GM13977 (cell line): Measurements from ENCODE around the gene ARHGEF40.

Experiments used
- DNase-seq: peaks from one replicate; pipeline ENCODE4 v3.0.0; 2012; ENCODE audit warnings: low spot score
- CTCF ChIP-seq: IDR thresholded peaks from 2 replicates; pipeline ENCODE4 v1.5.1; 2012; ENCODE audit warnings: mild to moderate bottlenecking, control low read depth; ENCODE audit not compliant: insufficient read depth; ENCODE audit errors: extremely low read depth, missing control alignments
- in situ Hi-C: fragments of 300-500 bp; cut with MboI; formaldehyde crosslinking; loops from one replicate; pipeline ENCODE4 v1.12.0; 2022; ENCODE audit warnings: low sequenced_read_pairs, low pct_unique_long_range_greater_than_20kb, mixed read lengths, inconsistent platforms; ENCODE audit not compliant: unreplicated experiment

The ARHGEF40 gene

DNA sequence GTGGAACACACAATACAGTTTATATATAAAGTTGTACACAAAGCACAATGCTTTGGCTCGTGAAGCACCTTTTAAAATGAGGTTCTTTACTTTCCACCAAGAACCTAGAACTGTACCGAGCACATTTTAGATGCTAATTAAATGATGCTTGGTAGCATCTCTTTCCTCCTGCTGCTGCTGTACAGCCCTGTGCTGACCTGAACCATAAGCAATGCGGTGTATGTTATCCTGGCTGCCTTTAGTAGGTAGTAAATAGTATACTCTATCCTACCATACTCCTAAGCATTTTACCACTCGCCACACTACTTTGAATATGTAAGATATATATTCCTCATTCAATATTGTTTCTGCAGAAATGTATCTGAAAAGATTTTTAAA is 15.3 kb upstream of the ARHGEF40 start:
- in situ Hi-C loops, result no loop called here
- TF ChIP-seq CTCF, result no peak
- DNase-seq, result no peak

DNA sequence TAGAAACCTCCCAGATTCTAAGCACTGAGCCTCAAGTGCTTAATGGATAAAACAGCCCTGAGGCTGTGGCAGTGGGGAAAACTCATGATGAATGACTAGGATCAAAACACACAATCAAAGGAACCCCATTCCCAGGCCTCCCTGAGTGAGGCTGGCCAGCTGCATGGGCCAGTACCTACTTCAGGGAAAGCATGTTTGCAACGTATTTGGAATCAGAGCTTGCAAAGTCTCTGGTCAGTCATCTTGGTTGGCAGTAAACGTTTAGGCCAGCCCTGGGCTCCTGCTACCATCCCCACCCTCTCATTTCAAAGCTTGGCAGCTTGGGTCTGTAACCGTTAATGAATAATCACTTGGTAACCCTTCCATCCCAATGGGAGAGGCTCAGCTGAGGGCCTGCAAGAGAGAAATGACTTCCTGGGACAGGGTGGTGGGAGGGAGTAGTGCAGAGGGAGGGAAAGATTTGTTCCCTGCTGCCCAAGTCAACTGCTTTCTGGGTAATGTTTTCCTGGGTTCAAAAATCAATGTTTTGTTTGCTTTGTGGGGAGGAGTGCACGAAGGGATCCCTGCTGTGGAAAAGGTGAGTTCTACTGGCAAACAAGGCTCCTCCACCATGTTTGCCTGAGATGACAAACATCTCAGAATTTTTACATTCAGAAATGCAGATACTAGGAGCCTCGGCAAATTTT is 14.5 kb upstream of the ARHGEF40 start:
- in situ Hi-C loops, result no loop called here
- DNase-seq, result no peak
- TF ChIP-seq CTCF, result no peak

GRCh38 chr14:21056520-21057163 is 13.5 kb upstream of the ARHGEF40 start:
- TF ChIP-seq CTCF, result no peak
- no peak for DNase-seq
- in situ Hi-C loops, result no loop called here

DNA sequence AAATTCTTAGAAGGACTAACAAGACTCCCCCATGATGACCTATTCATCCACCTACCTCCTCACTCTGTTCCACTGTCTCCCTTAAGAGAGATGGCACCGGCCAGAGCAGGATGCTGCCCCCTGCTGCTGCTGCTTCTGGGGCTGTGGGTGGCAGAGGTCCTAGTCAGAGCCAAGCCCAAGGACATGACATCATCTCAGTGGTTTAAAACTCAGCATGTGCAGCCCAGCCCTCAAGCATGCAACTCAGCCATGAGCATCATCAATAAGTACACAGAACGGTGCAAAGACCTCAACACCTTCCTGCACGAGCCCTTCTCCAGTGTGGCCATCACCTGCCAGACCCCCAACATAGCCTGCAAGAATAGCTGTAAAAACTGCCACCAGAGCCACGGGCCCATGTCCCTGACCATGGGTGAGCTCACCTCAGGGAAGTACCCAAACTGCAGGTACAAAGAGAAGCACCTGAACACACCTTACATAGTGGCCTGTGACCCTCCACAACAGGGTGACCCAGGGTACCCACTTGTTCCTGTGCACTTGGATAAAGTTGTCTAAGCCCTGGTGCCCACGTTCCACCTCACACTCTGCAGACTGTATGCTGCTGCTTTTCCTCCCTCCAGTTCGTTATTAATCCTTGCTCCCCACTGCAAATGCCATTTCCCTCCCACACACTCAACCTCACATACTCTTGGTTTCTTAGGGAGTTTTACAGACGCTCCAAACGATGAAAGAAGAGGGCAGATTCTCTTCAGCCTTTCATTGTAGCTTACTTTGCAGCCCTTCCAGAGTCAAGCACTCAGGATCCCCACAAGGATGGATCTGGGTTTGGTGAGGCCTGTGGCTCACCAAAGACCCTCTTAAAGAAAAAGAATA is 12.1 kb upstream of the ARHGEF40 start, which contains the start of gene RNASE8:
Gene RNASE8, plus strand, starts transcription at position 20 of the 873 bp plus-strand sequence. Its CDS starts 71 bp downstream, at position 91.
- in situ Hi-C loops, result no loop called here
- no peak for DNase-seq

GRCh38 chr14:21058903-21059302 is 11.2 kb upstream of the ARHGEF40 start:
- in situ Hi-C loops, result no loop called here
- DNase-seq, result no peak
- no peak for TF ChIP-seq CTCF

More for the DNA sequence above, 12.1 kb upstream of the ARHGEF40 start, which contains the start of gene RNASE8:
- TF ChIP-seq CTCF, result no peak

DNA sequence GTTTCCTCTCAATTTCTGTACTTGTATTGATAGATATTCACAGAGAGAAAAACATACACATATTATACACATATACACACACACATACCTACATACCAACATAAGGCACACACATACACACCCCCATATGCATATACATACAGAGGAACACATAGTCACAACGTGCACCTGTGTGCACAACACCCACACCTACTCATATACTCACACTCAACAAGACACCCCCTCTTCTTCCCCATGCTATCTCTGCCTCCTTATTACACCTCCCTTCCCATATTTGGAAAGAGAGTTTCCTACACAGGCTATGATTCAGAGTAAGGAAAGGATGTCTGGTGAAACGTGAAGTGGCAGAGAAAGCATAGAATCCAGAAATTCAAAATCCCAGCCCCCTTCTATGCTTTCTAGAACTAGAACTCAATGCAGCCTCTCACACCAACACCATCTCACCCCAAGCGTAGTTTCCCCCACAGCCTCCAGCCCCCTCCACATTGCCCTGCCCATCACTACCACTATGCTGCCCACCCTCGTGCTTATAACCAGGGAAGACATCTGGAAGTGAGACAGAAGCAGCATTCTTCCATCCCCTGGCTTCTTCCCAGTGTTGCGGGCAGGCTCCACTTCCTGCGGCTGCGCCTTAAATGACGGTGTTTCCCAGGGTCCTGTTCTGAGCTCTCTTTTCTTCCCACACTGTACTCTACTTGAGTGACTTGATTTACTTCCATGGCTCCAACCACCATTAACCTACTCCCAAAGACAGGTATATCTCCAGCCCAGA is 10.1 kb upstream of the ARHGEF40 start:
- TF ChIP-seq CTCF, result no peak
- DNase-seq, result no peak
- in situ Hi-C loops, result no loop called here
